A549 (cell line): ENCODE results near the gene PTK7. TPM values are rescaled to one million over a fixed set of nuclear protein-coding genes. Genes with fewer than 3 reads are reported as not detected.

Experiments used
- ATAC-seq, 2 experiments: fragments of 200-7000 bp in 1 of 2; fragments of >200 bp in 1 of 2; cut with Nextera tagmentation in 1 of 2; cut with Tn5 transposase in 1 of 2; 3 replicates each; pipeline versions ENCODE4 v1.8.0 to v1.9.1; 2018 to 2020; ENCODE audit warnings: mild to moderate bottlenecking in 1 of 2, moderate library complexity in 1 of 2
- CTCF ChIA-PET: fragments of 300-600 bp; sonication (Branson Sonifier 250); formaldehyde crosslinking; extraction: SDS; loops from one replicate; lab custom pipeline; 2021; ENCODE audit warnings: antibody characterized with exemption, inconsistent platforms; lab: Yijun Ruan, JAX
- POLR2A ChIA-PET: fragments of 350-600 bp; formaldehyde crosslinking; extraction: SDS; loops from one replicate; lab custom pipeline; 2021; ENCODE audit warnings: antibody characterized with exemption, inconsistent platforms; lab: Yijun Ruan, JAX
- DNase-seq, 2 experiments: peaks; one replicate each; pipeline versions ENCODE4 v3.0.0 to v3.0.0-alpha.2; 2011 to 2016; ENCODE audit warnings: low read depth in 1 of 2, low spot score in 1 of 2
- FAIRE-seq: peaks from 2 replicates; lab custom pipeline; 2011; peaks lifted over from hg19 to GRCh38; lab: Jason Lieb, UNC
- H3K27ac ChIP-seq, 2 experiments: fragments of >200 bp; sonication (Bioruptor Twin); formaldehyde crosslinking; 3 replicates each; pipeline ENCODE4 v1.5.1; 2016 to 2017
- H3K4me1 ChIP-seq: fragments of >200 bp; sonication (Bioruptor Twin); formaldehyde crosslinking; 3 replicates; pipeline ENCODE4 v1.6.1; 2016
- H3K4me2 ChIP-seq: fragments of >200 bp; sonication (Bioruptor Twin); formaldehyde crosslinking; 3 replicates; pipeline ENCODE4 v1.6.1; 2016
- H3K4me3 ChIP-seq: fragments of >200 bp; sonication (Bioruptor Twin); formaldehyde crosslinking; 3 replicates; pipeline ENCODE4 v1.5.1; 2016
- H3K9me3 ChIP-seq: fragments of >200 bp; sonication (Bioruptor Twin); formaldehyde crosslinking; 3 replicates; pipeline ENCODE4 v1.6.1; 2016
- BHLHE40 ChIP-seq: IDR thresholded peaks from 2 replicates; pipeline ENCODE4 v1.6.1; 2012; ENCODE audit warnings: low read depth, low read length, inconsistent platforms
- CBX2 ChIP-seq: fragments of 200-600 bp; sonication (generic); IDR thresholded peaks from 2 replicates; pipeline ENCODE4 v1.6.1; 2016; ENCODE audit warnings: low read depth, mild to moderate bottlenecking, borderline replicate concordance
- CEBPB ChIP-seq, 2 experiments: fragments of >200 bp in 1 of 2; sonication (Bioruptor Twin) in 1 of 2; formaldehyde crosslinking in 1 of 2; IDR thresholded peaks; 2 replicates each; pipeline ENCODE4 v1.6.1; 2012 to 2016
- CHD2 ChIP-seq: fragments of 150-350 bp; IDR thresholded peaks from 2 replicates; pipeline ENCODE4 v1.6.1; 2014; ENCODE audit warnings: low read length; ENCODE audit not compliant: partially characterized antibody
- EP300 ChIP-seq, 2 experiments: fragments of >200 bp; sonication (Bioruptor Twin); formaldehyde crosslinking; IDR thresholded peaks; 2 replicates in 1 of 2; 3 replicates in 1 of 2; pipeline ENCODE4 v1.6.1; 2016 to 2017
- ESRRA ChIP-seq: fragments of 150-350 bp; IDR thresholded peaks from 2 replicates; pipeline ENCODE4 v1.6.1; 2014; ENCODE audit warnings: mild to moderate bottlenecking, low read length, borderline replicate concordance
- FOSL2 ChIP-seq, 2 experiments: fragments of 450-650 bp in 1 of 2; fragments of >200 bp in 1 of 2; sonication (Bioruptor Twin) in 1 of 2; formaldehyde crosslinking; IDR thresholded peaks; 2 replicates each; pipeline versions ENCODE4 v1.5.0 to v1.6.1; 2016 to 2020; ENCODE audit warnings: mild to moderate bottlenecking in 1 of 2, moderate library complexity in 1 of 2
- FOXS1 ChIP-seq: fragments of 250-450 bp; sonication (Bioruptor Pico); IDR thresholded peaks from 2 replicates; pipeline ENCODE4 v1.5.0; 2020; ENCODE audit warnings: mild to moderate bottlenecking, moderate library complexity
- GATA3 ChIP-seq: IDR thresholded peaks from 2 replicates; pipeline ENCODE4 v1.6.1; 2012; ENCODE audit warnings: borderline replicate concordance
- HDAC2 ChIP-seq: fragments of 200-600 bp; sonication (generic); IDR thresholded peaks from 2 replicates; pipeline ENCODE4 v1.6.1; 2016
- HES2 ChIP-seq: fragments of >200 bp; sonication (Bioruptor Twin); formaldehyde crosslinking; IDR thresholded peaks from 2 replicates; pipeline ENCODE4 v1.6.1; 2016
- HEYL ChIP-seq: fragments of 250-450 bp; sonication (Bioruptor Pico); IDR thresholded peaks from 2 replicates; pipeline ENCODE4 v1.8.0; 2021; ENCODE audit warnings: mild to moderate bottlenecking, moderate library complexity
- HOXA7 ChIP-seq: fragments of 250-450 bp; sonication (Bioruptor Pico); IDR thresholded peaks from 2 replicates; pipeline ENCODE4 v1.5.0; 2020; ENCODE audit warnings: mild to moderate bottlenecking, moderate library complexity
- JUNB ChIP-seq: fragments of >200 bp; sonication (Bioruptor Twin); formaldehyde crosslinking; IDR thresholded peaks from 2 replicates; pipeline ENCODE4 v1.6.1; 2016
- KDM1A ChIP-seq: fragments of 200-600 bp; sonication (generic); IDR thresholded peaks from 2 replicates; pipeline ENCODE4 v1.6.1; 2016; ENCODE audit warnings: low read depth, mild to moderate bottlenecking
- MAX ChIP-seq: IDR thresholded peaks from 2 replicates; pipeline ENCODE4 v1.6.1; 2012
- PHF8 ChIP-seq: fragments of 200-600 bp; sonication (generic); IDR thresholded peaks from 2 replicates; pipeline ENCODE4 v1.6.1; 2016; ENCODE audit warnings: low read depth, mild to moderate bottlenecking, antibody characterized with exemption, moderate library complexity, borderline replicate concordance
- RAD21 ChIP-seq, 2 experiments: fragments of >200 bp in 1 of 2; sonication (Bioruptor Twin) in 1 of 2; formaldehyde crosslinking in 1 of 2; IDR thresholded peaks in 1 of 2; conservative IDR thresholded peaks in 1 of 2; 2 replicates in 1 of 2; 3 replicates in 1 of 2; pipeline ENCODE4 v1.6.1; 2012 to 2018; ENCODE audit warnings: inconsistent platforms in 1 of 2
- RARB ChIP-seq: fragments of 250-450 bp; sonication (Bioruptor Pico); IDR thresholded peaks from 2 replicates; pipeline ENCODE4 v1.8.0; 2021; ENCODE audit warnings: mild to moderate bottlenecking, moderate library complexity
- RCOR1 ChIP-seq: fragments of 150-350 bp; IDR thresholded peaks from 2 replicates; pipeline ENCODE4 v1.6.1; 2014; ENCODE audit warnings: antibody characterized with exemption, low read length, low read depth
- RFX5 ChIP-seq: fragments of 450-650 bp; IDR thresholded peaks from 2 replicates; pipeline ENCODE4 v1.7.1; 2014; ENCODE audit warnings: antibody characterized with exemption, mild to moderate bottlenecking, moderate library complexity
- RNF2 ChIP-seq: fragments of 200-600 bp; sonication (generic); IDR thresholded peaks from 2 replicates; pipeline ENCODE4 v1.6.1; 2016; ENCODE audit warnings: low read depth, mild to moderate bottlenecking, antibody characterized with exemption, moderate library complexity, borderline replicate concordance
- SREBF2 ChIP-seq: fragments of 450-650 bp; IDR thresholded peaks from 2 replicates; pipeline ENCODE4 v1.6.1; 2014; ENCODE audit warnings: mild to moderate bottlenecking, moderate library complexity
- TP53 ChIP-seq: fragments of 250-450 bp; sonication (Bioruptor Pico); IDR thresholded peaks from 2 replicates; pipeline ENCODE4 v1.5.0; 2021; ENCODE audit warnings: mild to moderate bottlenecking, moderate library complexity
- ZFP36 ChIP-seq: fragments of 450-650 bp; IDR thresholded peaks from 2 replicates; pipeline ENCODE4 v1.6.1; 2014; ENCODE audit warnings: borderline replicate concordance; ENCODE audit not compliant: partially characterized antibody
- ZNF302 ChIP-seq: fragments of 250-450 bp; sonication (Bioruptor Pico); IDR thresholded peaks from 2 replicates; pipeline ENCODE4 v1.9.0; 2021; ENCODE audit warnings: inconsistent platforms, mild to moderate bottlenecking, moderate library complexity
- ZSCAN20 ChIP-seq: fragments of 250-450 bp; sonication (Bioruptor Pico); IDR thresholded peaks from 2 replicates; pipeline ENCODE4 v1.8.0; 2022; ENCODE audit warnings: mild to moderate bottlenecking, moderate library complexity
- WGBS: methylation state at CpG from one replicate; pipeline ENCODE4 v1.1.6; 2017; ENCODE audit errors: missing lambda C conversion rate; 5-methylcytosine and 5-hydroxymethylcytosine counted together
- polyA plus RNA-seq, 4 experiments: library from polyadenylated mRNA; depleted of rRNA in 3 of 4; stranded (reverse); fragments of >200 nt; fragmentation: RNase III in 1 of 4; extraction: RNeasy Plus Mini Kit Qiagen cat#74134 plus additional on column Dnase treatment in 1 of 4; gene quantifications; 2 replicates in 3 of 4; 3 replicates in 1 of 4; pipeline ENCODE4 v1.2.3, GENCODE V29; 2011 to 2017
- TF ChIP-seq, protein P1 (sequence below): fragments of 450-650 bp; IDR thresholded peaks from 2 replicates; pipeline ENCODE4 v1.6.1; 2014; ENCODE audit warnings: antibody characterized with exemption
- TF ChIP-seq, protein P2 (sequence below): IDR thresholded peaks from 2 replicates; pipeline ENCODE4 v1.6.1; 2012; ENCODE audit warnings: low read depth, borderline replicate concordance
- TF ChIP-seq, protein P3 (sequence below): fragments of 150-350 bp; IDR thresholded peaks from 2 replicates; pipeline ENCODE4 v1.6.1; 2014; ENCODE audit warnings: low read depth, mild to moderate bottlenecking, low read length

PTK7 gene
- polyA plus RNA-seq, 2 of the 4 experiments (the other 2 are of a cell fraction) = 2.8 to 5.6 TPM

GRCh38 chr6:43159599-43159998, 83.5 kb downstream of the PTK7 start:
- Histone ChIP-seq H3K4me1 (no peaks in the 10 kb centered on the region), H3K9me3 (no peaks in the 10 kb centered on the region), H3K4me2 (no peak overlapping the region), H3K27ac (no peak overlapping the region), H3K4me3 (no peak overlapping the region)
- ATAC-seq = no peak
- no peak for DNase-seq
- ChIA-PET CTCF (interaction anchor here (1.2 kb wide), 1 partner anchor 14 kb away, joined by 3 read pairs; no protein-coding TSS in a partner anchor), POLR2A (no interaction called here)
- FAIRE-seq = no peak
- 69% methylated on average over 3 of the region's 11 CpGs for WGBS
- TF ChIP-seq BHLHE40 = no peak
- TF ChIP-seq RNF2 = no peak
- no peak for TF ChIP-seq HOXA7 (CRISPR knock-in tag)
- TF ChIP-seq HEYL (CRISPR knock-in tag) = no peak
- TF ChIP-seq CBX2 = no peak
- no peak for TF ChIP-seq FOSL2 (IDR thresholded peaks at IDR 0.05)
- TF ChIP-seq FOSL2 (CRISPR knock-in tag; IDR thresholded peaks at IDR 0.05) = no peak
- TF ChIP-seq, protein P1, sequence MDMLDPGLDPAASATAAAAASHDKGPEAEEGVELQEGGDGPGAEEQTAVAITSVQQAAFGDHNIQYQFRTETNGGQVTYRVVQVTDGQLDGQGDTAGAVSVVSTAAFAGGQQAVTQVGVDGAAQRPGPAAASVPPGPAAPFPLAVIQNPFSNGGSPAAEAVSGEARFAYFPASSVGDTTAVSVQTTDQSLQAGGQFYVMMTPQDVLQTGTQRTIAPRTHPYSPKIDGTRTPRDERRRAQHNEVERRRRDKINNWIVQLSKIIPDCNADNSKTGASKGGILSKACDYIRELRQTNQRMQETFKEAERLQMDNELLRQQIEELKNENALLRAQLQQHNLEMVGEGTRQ = no peak
- TF ChIP-seq ESRRA = no peak
- no peak for TF ChIP-seq EP300 (IDR thresholded peaks at IDR 0.05)
- TF ChIP-seq RCOR1 = no peak
- no peak for TF ChIP-seq RAD21 (conservative IDR thresholded peaks at IDR 0.05 in 1 of 2, IDR thresholded peaks at IDR 0.05 in 1 of 2)
- TF ChIP-seq RARB (CRISPR knock-in tag) = no peak
- no peak for TF ChIP-seq HDAC2
- TF ChIP-seq GATA3 = no peak
- no peak for TF ChIP-seq SREBF2
- no peak for TF ChIP-seq ZSCAN20
- no peak for TF ChIP-seq TP53
- TF ChIP-seq HES2 = no peak

GRCh38 chr6:43163899-43164298, 87.8 kb downstream of the PTK7 start:
- ATAC-seq (no peak), FAIRE-seq (no peak), DNase-seq (no peak)
- no peak overlapping the region for H3K4me2 ChIP-seq
- CTCF ChIA-PET = interaction anchor here (1.5 kb wide), 1 partner anchor 20 kb away, joined by 7 read pairs; no protein-coding TSS in a partner anchor
- POLR2A ChIA-PET = no interaction called here
- no peak overlapping the region for H3K4me3 ChIP-seq
- H3K9me3 ChIP-seq = no peaks in the 10 kb centered on the region
- no peaks in the 10 kb centered on the region for H3K4me1 ChIP-seq
- TF ChIP-seq TP53 (no peak), FOXS1 (CRISPR knock-in tag) (no peak), CHD2 (no peak), MAX (no peak), ZNF302 (CRISPR knock-in tag) (no peak), PHF8 (no peak), RCOR1 (no peak), RFX5 (no peak), KDM1A (no peak), HOXA7 (CRISPR knock-in tag) (no peak), ZFP36 (no peak), RNF2 (no peak), JUNB (no peak), ZSCAN20 (no peak), CEBPB (IDR thresholded peaks at IDR 0.05) (no peak)
- TF ChIP-seq, protein P2, sequence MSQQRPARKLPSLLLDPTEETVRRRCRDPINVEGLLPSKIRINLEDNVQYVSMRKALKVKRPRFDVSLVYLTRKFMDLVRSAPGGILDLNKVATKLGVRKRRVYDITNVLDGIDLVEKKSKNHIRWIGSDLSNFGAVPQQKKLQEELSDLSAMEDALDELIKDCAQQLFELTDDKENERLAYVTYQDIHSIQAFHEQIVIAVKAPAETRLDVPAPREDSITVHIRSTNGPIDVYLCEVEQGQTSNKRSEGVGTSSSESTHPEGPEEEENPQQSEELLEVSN = no peak
- TF ChIP-seq, protein P3, sequence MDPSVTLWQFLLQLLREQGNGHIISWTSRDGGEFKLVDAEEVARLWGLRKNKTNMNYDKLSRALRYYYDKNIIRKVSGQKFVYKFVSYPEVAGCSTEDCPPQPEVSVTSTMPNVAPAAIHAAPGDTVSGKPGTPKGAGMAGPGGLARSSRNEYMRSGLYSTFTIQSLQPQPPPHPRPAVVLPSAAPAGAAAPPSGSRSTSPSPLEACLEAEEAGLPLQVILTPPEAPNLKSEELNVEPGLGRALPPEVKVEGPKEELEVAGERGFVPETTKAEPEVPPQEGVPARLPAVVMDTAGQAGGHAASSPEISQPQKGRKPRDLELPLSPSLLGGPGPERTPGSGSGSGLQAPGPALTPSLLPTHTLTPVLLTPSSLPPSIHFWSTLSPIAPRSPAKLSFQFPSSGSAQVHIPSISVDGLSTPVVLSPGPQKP = no peak
- TF ChIP-seq, protein P1 = no peak
- H3K27ac ChIP-seq = no peak overlapping the region
